CD4-positive, CD25-positive, alpha-beta regulatory T cell (primary cell): ENCODE data around the gene PLA2G4B. TPM values are rescaled to one million over a fixed set of nuclear protein-coding genes. Genes with fewer than 3 reads are reported as not detected.

Experiments used
- ATAC-seq, 2 donors: fragments of 150-1000 bp; cut with Tn5 transposase; one replicate each; pipeline ENCODE4 v1.10.0; 2021; ENCODE audit warnings: low read depth in 2 of 2, moderate number of reproducible peaks in 2 of 2, moderate library complexity in 1 of 2
- DNase-seq, 3 donors: peaks; one replicate each; pipeline versions ENCODE4 v3.0.0 to v3.0.0-alpha.2; 2012 to 2022; ENCODE audit warnings: mixed read lengths in 1 of 3
- H3K27ac ChIP-seq: one replicate; pipeline ENCODE4 v1.7.0; 2013; ENCODE audit warnings: mild to moderate bottlenecking, low read length; ENCODE audit not compliant: insufficient read depth, poor library complexity, severe bottlenecking
- H3K27me3 ChIP-seq: one replicate; pipeline ENCODE4 v1.7.0; 2013; ENCODE audit warnings: low read length; ENCODE audit not compliant: control insufficient read depth, insufficient read depth
- H3K36me3 ChIP-seq: one replicate; pipeline ENCODE4 v1.7.0; 2013; ENCODE audit warnings: mild to moderate bottlenecking, low read length, moderate library complexity; ENCODE audit not compliant: control insufficient read depth, insufficient read depth
- H3K4me1 ChIP-seq: 2 replicates; pipeline ENCODE4 v1.7.0; 2013; ENCODE audit warnings: mild to moderate bottlenecking, low read length; ENCODE audit not compliant: insufficient read depth, control insufficient read depth, poor library complexity, severe bottlenecking
- H3K4me3 ChIP-seq: one replicate; pipeline ENCODE4 v1.7.0; 2013; ENCODE audit warnings: low read depth, mild to moderate bottlenecking, low read length, moderate library complexity
- H3K9me3 ChIP-seq, 2 experiments: 1 replicate in 1 of 2; 2 replicates in 1 of 2; pipeline ENCODE4 v1.7.0; 2013; ENCODE audit warnings: low read length in 2 of 2, mild to moderate bottlenecking in 1 of 2, moderate library complexity in 1 of 2; ENCODE audit not compliant: control insufficient read depth in 2 of 2
- H3K27ac Mint-ChIP-seq, 3 donors: one replicate each; pipeline ENCODE4 v1.8.0; 2020 to 2022; ENCODE audit warnings: mild to moderate bottlenecking in 3 of 3, mixed read lengths in 3 of 3, moderate library complexity in 2 of 3
- H3K27me3 Mint-ChIP-seq: one replicate; pipeline ENCODE4 v1.8.0; 2022; ENCODE audit warnings: mild to moderate bottlenecking, mixed read lengths
- H3K36me3 Mint-ChIP-seq: one replicate; pipeline ENCODE4 v1.8.0; 2020; ENCODE audit warnings: mixed read lengths
- H3K4me1 Mint-ChIP-seq, 4 donors: one replicate each; pipeline ENCODE4 v1.8.0; 2020 to 2022; ENCODE audit warnings: mixed read lengths in 4 of 4, mild to moderate bottlenecking in 1 of 4
- H3K4me3 Mint-ChIP-seq, 4 donors: one replicate each; pipeline ENCODE4 v1.8.0; 2020 to 2022; ENCODE audit warnings: mild to moderate bottlenecking in 4 of 4, mixed read lengths in 4 of 4, moderate library complexity in 3 of 4
- H3K9me3 Mint-ChIP-seq, 7 donors: one replicate each; pipeline ENCODE4 v1.8.0; 2020 to 2022; ENCODE audit warnings: mixed read lengths in 7 of 7, mild to moderate bottlenecking in 3 of 7, moderate library complexity in 2 of 7
- polyA plus RNA-seq, 4 donors: library from polyadenylated mRNA; unstranded; fragments of 300-500 nt; fragmentation: Illumina TruSeq; gene quantifications; one replicate each; pipeline ENCODE4 v1.2.3, GENCODE V29; 2021
- total RNA-seq: library from RNA; stranded (reverse); gene quantifications from one replicate; pipeline ENCODE4 v1.2.3, GENCODE V29; 2022

Gene PLA2G4B
- total and polyA plus RNA-seq, 5 donors from 2014 or later = 0.42 to 30.1 (median 2.3) TPM

DNA sequence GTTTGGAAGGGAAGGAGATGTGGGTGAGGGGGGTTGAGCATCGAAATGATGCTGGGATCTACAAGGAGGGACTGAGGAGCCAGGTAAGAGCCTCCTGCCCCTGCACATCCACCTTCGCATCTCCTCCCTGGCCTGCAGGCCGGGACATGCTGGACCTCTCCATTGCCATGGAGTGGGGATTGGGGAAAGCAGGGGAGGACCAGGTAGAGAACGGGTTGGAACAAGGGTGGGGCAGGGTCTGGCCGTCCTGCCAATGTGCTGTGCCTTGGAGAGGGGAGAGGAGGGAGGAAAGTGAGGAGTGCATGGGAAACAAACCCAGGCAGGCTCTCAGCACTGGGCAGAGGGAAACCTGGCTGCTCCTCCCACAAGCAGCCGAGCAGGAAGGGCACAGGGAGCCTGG is 10.6 kb downstream of the PLA2G4B start:
- ATAC-seq = no peak
- Histone ChIP-seq H3K36me3 (peaks cover 30% of the 10 kb centered on the region), H3K27ac (no peak overlapping the region)

DNA sequence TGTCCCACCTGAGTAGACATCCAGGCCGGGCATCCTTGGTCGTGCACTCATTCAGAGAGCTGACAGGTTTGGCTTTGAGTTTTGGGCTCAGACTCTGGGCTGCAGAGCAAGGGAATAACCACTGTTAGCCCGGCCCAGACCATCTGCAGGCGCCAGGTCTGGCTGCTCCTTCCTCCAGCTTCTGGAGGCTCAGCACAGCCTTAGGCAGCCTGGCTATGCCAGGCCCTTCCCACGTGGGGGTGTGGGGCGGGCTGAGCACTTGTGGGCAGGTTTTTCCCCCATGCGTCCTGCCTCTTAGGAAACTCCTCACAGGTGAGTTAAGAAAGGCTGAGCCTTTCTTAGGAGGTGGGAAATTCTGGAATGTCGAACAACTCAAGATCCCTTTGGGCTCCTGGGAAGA is 11.2 kb downstream of the PLA2G4B start:
- Mint-ChIP-seq H3K4me3 (no peak overlapping the region), H3K27ac (peak overlapping the region in 1 of 3 donors; percentile 31)
- H3K27ac ChIP-seq = no peak overlapping the region

More for the DNA sequence above, 10.6 kb downstream of the PLA2G4B start:
- H3K4me1 Mint-ChIP-seq = peaks cover 0 to 4% (median 2%) of the 10 kb centered on the region in 4 donors
- no peak overlapping the region for H3K4me3 ChIP-seq
- no peaks in the 10 kb centered on the region for H3K27me3 Mint-ChIP-seq
- no peaks in the 10 kb centered on the region for H3K9me3 Mint-ChIP-seq
- H3K4me3 Mint-ChIP-seq = no peak overlapping the region
- peak overlapping the region in 1 of 3 donors; percentile 68 for H3K27ac Mint-ChIP-seq
- no peaks in the 10 kb centered on the region for H3K27me3 ChIP-seq
- H3K9me3 ChIP-seq = no peaks in the 10 kb centered on the region
- no peaks in the 10 kb centered on the region for H3K4me1 ChIP-seq
- DNase-seq = no peak
- peaks cover 7% of the 10 kb centered on the region for H3K36me3 Mint-ChIP-seq

GRCh38 chr15:41850482-41851166 is 12.0 kb downstream of the PLA2G4B start:
- ATAC-seq (no peak), DNase-seq (no peak)
- H3K4me1 Mint-ChIP-seq = peaks cover 0 to 4% (median 2%) of the 10 kb centered on the region in 4 donors
- no peaks in the 10 kb centered on the region for H3K27me3 Mint-ChIP-seq
- H3K27ac Mint-ChIP-seq = peak overlapping the region in 1 of 3 donors; percentile 31
- H3K4me1 ChIP-seq = no peaks in the 10 kb centered on the region
- H3K9me3 Mint-ChIP-seq = no peaks in the 10 kb centered on the region
- peaks cover 7% of the 10 kb centered on the region for H3K36me3 Mint-ChIP-seq
- no peak overlapping the region for H3K4me3 ChIP-seq
- H3K27ac ChIP-seq = no peak overlapping the region
- H3K36me3 ChIP-seq = peaks cover 20% of the 10 kb centered on the region
- H3K4me3 Mint-ChIP-seq = no peak overlapping the region
- H3K27me3 ChIP-seq = no peaks in the 10 kb centered on the region
- H3K9me3 ChIP-seq = no peaks in the 10 kb centered on the region

More for the DNA sequence above, 11.2 kb downstream of the PLA2G4B start:
- Histone ChIP-seq H3K4me3 (no peak overlapping the region), H3K4me1 (no peaks in the 10 kb centered on the region), H3K36me3 (peaks cover 24% of the 10 kb centered on the region), H3K9me3 (no peaks in the 10 kb centered on the region), H3K27me3 (no peaks in the 10 kb centered on the region)
- no peaks in the 10 kb centered on the region for H3K9me3 Mint-ChIP-seq
- DNase-seq = no peak
- peaks cover 0 to 4% (median 2%) of the 10 kb centered on the region in 4 donors for H3K4me1 Mint-ChIP-seq
- no peaks in the 10 kb centered on the region for H3K27me3 Mint-ChIP-seq
- ATAC-seq = no peak
- peaks cover 7% of the 10 kb centered on the region for H3K36me3 Mint-ChIP-seq

- Mint-ChIP-seq H3K4me1 (peaks cover 0 to 4% (median 2%) of the 10 kb centered on the region in 4 donors), H3K9me3 (no peaks in the 10 kb centered on the region), H3K27me3 (no peaks in the 10 kb centered on the region), H3K36me3 (peaks cover 7% of the 10 kb centered on the region), H3K27ac (no peak overlapping the region), H3K4me3 (no peak overlapping the region)
- Histone ChIP-seq H3K4me1 (no peaks in the 10 kb centered on the region), H3K9me3 (no peaks in the 10 kb centered on the region), H3K27ac (no peak overlapping the region), H3K27me3 (no peaks in the 10 kb centered on the region), H3K36me3 (peaks cover 15% of the 10 kb centered on the region), H3K4me3 (no peak overlapping the region)
- DNase-seq (no peak), ATAC-seq (no peak)
Measured at GRCh38 chr15:41851167-41851523, 12.5 kb downstream of the PLA2G4B start.

- Mint-ChIP-seq H3K27ac (no peak overlapping the region), H3K36me3 (peaks cover 7% of the 10 kb centered on the region), H3K27me3 (no peaks in the 10 kb centered on the region), H3K4me3 (no peak overlapping the region), H3K4me1 (peaks cover 0 to 4% (median 2%) of the 10 kb centered on the region in 4 donors), H3K9me3 (no peaks in the 10 kb centered on the region)
- DNase-seq (no peak), ATAC-seq (no peak)
- no peak overlapping the region for H3K27ac ChIP-seq
- H3K36me3 ChIP-seq = peaks cover 8% of the 10 kb centered on the region
- no peaks in the 10 kb centered on the region for H3K27me3 ChIP-seq
- no peaks in the 10 kb centered on the region for H3K4me1 ChIP-seq
- no peak overlapping the region for H3K4me3 ChIP-seq
- no peaks in the 10 kb centered on the region for H3K9me3 ChIP-seq
Measured at GRCh38 chr15:41851755-41852370, 13.2 kb downstream of the PLA2G4B start.

DNA sequence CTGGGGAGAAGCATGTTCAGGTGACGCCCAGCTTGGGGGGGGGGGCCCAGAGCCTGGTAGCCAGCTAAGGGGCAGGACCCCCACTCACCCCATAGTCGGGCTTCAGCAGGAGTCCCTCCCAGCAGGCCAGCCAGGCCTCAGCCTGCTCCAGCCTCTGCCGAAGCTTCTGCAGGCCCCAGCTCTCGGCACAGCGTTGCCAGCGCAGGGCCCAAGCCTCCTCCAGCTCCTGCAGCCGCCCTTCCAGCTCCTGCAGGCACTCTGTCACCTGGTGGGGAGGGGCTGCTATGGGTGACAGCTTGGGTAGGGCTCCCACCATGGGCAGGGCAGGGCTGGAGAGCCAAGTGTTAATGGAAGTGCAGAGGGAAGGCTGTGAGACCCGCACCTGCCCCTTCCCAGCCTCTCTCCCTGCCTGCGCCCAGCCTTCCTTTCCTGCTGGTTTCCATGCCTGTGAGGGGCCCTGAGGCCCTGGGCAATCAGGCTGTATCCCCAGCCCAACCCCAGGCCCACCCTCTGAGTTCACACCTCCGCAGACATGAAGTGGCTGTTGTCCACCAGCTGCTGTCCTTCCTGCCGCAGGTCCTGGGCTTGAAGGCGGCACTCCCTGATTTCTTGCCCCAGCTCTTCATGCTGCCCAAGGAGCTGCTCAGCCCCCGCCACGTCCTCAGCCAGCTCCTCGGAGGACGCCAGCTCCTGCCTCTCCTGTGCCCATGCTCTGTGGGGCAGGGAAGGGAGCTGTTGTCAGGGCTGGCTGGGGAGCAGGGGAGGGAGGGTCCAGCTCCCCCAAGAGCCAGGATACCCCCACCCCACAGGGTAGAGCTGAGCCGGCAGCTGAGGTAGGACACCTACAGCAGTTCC is 14.3 kb downstream of the PLA2G4B start:
- Histone ChIP-seq H3K27ac (no peak overlapping the region), H3K36me3 (no peaks in the 10 kb centered on the region), H3K4me1 (no peaks in the 10 kb centered on the region), H3K4me3 (no peak overlapping the region), H3K27me3 (no peaks in the 10 kb centered on the region), H3K9me3 (no peaks in the 10 kb centered on the region)
- DNase-seq (no peak), ATAC-seq (no peak)
- Mint-ChIP-seq H3K27me3 (no peaks in the 10 kb centered on the region), H3K27ac (no peak overlapping the region), H3K4me1 (peaks cover 0 to 4% (median 2%) of the 10 kb centered on the region in 4 donors), H3K36me3 (peaks cover 7% of the 10 kb centered on the region), H3K9me3 (no peaks in the 10 kb centered on the region), H3K4me3 (no peak overlapping the region)

DNA sequence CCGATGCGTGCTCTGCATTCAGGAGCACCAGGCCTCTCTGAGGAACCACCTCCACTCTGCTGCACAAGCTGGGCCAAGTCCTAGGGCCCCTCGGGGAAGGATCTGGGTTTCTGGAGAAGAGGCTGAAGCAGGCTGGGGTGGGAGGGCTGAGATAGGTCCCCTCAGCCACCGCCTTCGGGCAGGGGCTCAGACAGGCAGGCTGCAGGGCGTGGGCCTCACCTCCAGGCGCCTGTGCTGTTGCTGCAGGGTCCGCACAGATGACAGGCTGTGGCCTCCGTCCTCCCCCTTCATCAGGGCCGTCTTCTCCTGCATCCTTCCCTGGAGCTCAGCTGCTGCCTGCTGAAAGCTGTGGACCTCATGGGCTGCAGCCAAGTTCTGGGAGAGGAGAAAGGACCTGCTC is 15.2 kb downstream of the PLA2G4B start:
- Histone ChIP-seq H3K4me1 (no peaks in the 10 kb centered on the region), H3K9me3 (no peaks in the 10 kb centered on the region), H3K4me3 (no peak overlapping the region), H3K27ac (no peak overlapping the region), H3K27me3 (no peaks in the 10 kb centered on the region), H3K36me3 (no peaks in the 10 kb centered on the region)
- no peaks in the 10 kb centered on the region for H3K27me3 Mint-ChIP-seq
- H3K4me1 Mint-ChIP-seq = peaks cover 0 to 4% (median 0%) of the 10 kb centered on the region in 4 donors
- H3K9me3 Mint-ChIP-seq = no peaks in the 10 kb centered on the region
- ATAC-seq = no peak
- H3K4me3 Mint-ChIP-seq = no peak overlapping the region
- H3K36me3 Mint-ChIP-seq = no peaks in the 10 kb centered on the region
- H3K27ac Mint-ChIP-seq = no peak overlapping the region
- DNase-seq = no peak
